CD4-positive, alpha-beta T cell (primary cell): ENCODE results near the gene UBE2E3. TPM values are rescaled to one million over a fixed set of nuclear protein-coding genes. Genes with fewer than 3 reads are reported as not detected.
A peak's percentile ranks its signal among the peaks of the same experiment; 100 is the strongest.

Experiments used
- ATAC-seq: fragments of 200-7000 bp; cut with Tn5 transposase; one replicate; pipeline ENCODE4 v1.10.0; 2022; ENCODE audit warnings: mild to moderate bottlenecking; ENCODE audit not compliant: poor library complexity
- CTCF ChIA-PET: fragments of 350-600 bp; sonication (Branson Sonifier 250); formaldehyde crosslinking; loops from one replicate; lab custom pipeline; 2021; ENCODE audit warnings: antibody characterized with exemption, inconsistent platforms; lab: Charles Lee
- POLR2A ChIA-PET: fragments of 350-600 bp; sonication (Branson Sonifier 250); formaldehyde crosslinking; loops from one replicate; lab custom pipeline; 2021; ENCODE audit warnings: antibody characterized with exemption, inconsistent platforms; lab: Charles Lee
- DNase-seq, 14 experiments: peaks; one replicate each; pipeline ENCODE4 v3.0.0-alpha.2; 2013 to 2020; ENCODE audit warnings: mixed read lengths in 2 of 14
- H3K27ac ChIP-seq, 2 donors: one replicate each; pipeline versions ENCODE4 v1.5.1 to v1.7.0; 2013; ENCODE audit warnings: low read length in 2 of 2, low read depth in 1 of 2, mild to moderate bottlenecking in 1 of 2
- H3K27me3 ChIP-seq, 2 experiments: 1 replicate in 1 of 2; 2 replicates in 1 of 2; pipeline versions ENCODE4 v1.6.1 to v1.7.0; 2013; ENCODE audit warnings: low read length in 2 of 2, control low read depth in 1 of 2, mild to moderate bottlenecking in 1 of 2, moderate library complexity in 1 of 2; ENCODE audit not compliant: insufficient read depth in 2 of 2, control insufficient read depth in 1 of 2
- H3K36me3 ChIP-seq: one replicate; pipeline ENCODE4 v1.6.1; 2013; ENCODE audit warnings: low read length, control low read depth; ENCODE audit not compliant: insufficient read depth
- H3K4me1 ChIP-seq: one replicate; pipeline ENCODE4 v1.6.1; 2013; ENCODE audit warnings: low read length, control low read depth; ENCODE audit not compliant: insufficient read depth
- H3K4me3 ChIP-seq: one replicate; pipeline ENCODE4 v1.5.1; 2013; ENCODE audit warnings: mild to moderate bottlenecking, low read length, moderate library complexity
- H3K9me3 ChIP-seq, 2 experiments: 1 replicate in 1 of 2; 2 replicates in 1 of 2; pipeline versions ENCODE4 v1.6.1 to v1.7.0; 2013; ENCODE audit warnings: low read length in 2 of 2, mild to moderate bottlenecking in 2 of 2, control low read depth in 1 of 2, moderate library complexity in 1 of 2; ENCODE audit not compliant: control insufficient read depth in 1 of 2, insufficient read depth in 1 of 2
- H3K27ac Mint-ChIP-seq: one replicate; pipeline ENCODE4 v1.8.0; 2020; ENCODE audit warnings: mixed read lengths
- H3K27me3 Mint-ChIP-seq: one replicate; pipeline ENCODE4 v1.8.0; 2021; ENCODE audit warnings: mixed read lengths
- H3K36me3 Mint-ChIP-seq: one replicate; pipeline ENCODE4 v1.8.0; 2021; ENCODE audit warnings: low read depth, mixed read lengths
- H3K4me1 Mint-ChIP-seq: one replicate; pipeline ENCODE4 v1.8.0; 2021; ENCODE audit warnings: low read depth, mixed read lengths
- H3K4me3 Mint-ChIP-seq: one replicate; pipeline ENCODE4 v1.8.0; 2020; ENCODE audit warnings: mild to moderate bottlenecking, mixed read lengths
- H3K9me3 Mint-ChIP-seq: one replicate; pipeline ENCODE4 v1.8.0; 2020; ENCODE audit warnings: mixed read lengths
- CTCF ChIP-seq: fragments of 200-600 bp; IDR thresholded peaks from one replicate; pipeline ENCODE4 v1.8.0; 2022; ENCODE audit warnings: antibody characterized with exemption, mild to moderate bottlenecking
- intact Hi-C, 2 experiments: fragments of 100-400 bp; cut with DNase I in 1 of 2; cut with micrococcal nuclease in 1 of 2; formaldehyde crosslinking; loops; one replicate each; pipeline versions ENCODE4 v1.15.1 to v1.9.0; 2023 to 2025; cut with DNase I, micrococcal nuclease
- total RNA-seq, 174 experiments: library from RNA in 2 of 174; stranded (reverse) in 2 of 174; gene quantifications; one replicate each; pipeline ENCODE4 v1.2.3 and lab custom pipeline; 2021 to 2026

Gene UBE2E3
- total RNA-seq, 2 experiments from 2014 or later = 20.5 TPM

- Histone ChIP-seq H3K27ac (no peak overlapping the region), H3K9me3 (no peaks in the 10 kb centered on the region), H3K27me3 (no peaks in the 10 kb centered on the region), H3K4me1 (peaks cover 17% of the 10 kb centered on the region), H3K36me3 (no peaks in the 10 kb centered on the region), H3K4me3 (peak overlapping the region; percentile 77)
- CTCF ChIA-PET = interaction anchor here (0.6 to 2.2 kb wide), 6 partner anchors 32 to 480 kb away, joined by 3 to 11 read pairs (median 4); no protein-coding TSS in a partner anchor
- intact Hi-C loops = loop anchor here (5.0 to 10.0 kb wide), 4 partner anchors 74 to 1734 kb away; partner anchors contain the start of genes DNAJC10 (in 1 of the 2) and ITGA4 (in 1 of the 2)
- ATAC-seq (peak; percentile 7), DNase-seq (peak in 8 of 14 experiments; percentile 3 to 60 (median 23))
- TF ChIP-seq CTCF = no peak
- POLR2A ChIA-PET = interaction anchor here (0.7 to 4.4 kb wide), 20 partner anchors 9 to 1735 kb away, joined by 3 to 30 read pairs (median 4); partner anchors contain the start of genes DNAJC10, ITGA4 and ITPRID2
- no peaks in the 10 kb centered on the region for H3K27me3 Mint-ChIP-seq
- peaks cover 57% of the 10 kb centered on the region for H3K4me1 Mint-ChIP-seq
- no peaks in the 10 kb centered on the region for H3K9me3 Mint-ChIP-seq
- H3K4me3 Mint-ChIP-seq = peak overlapping the region; percentile 93
- H3K36me3 Mint-ChIP-seq = peaks cover 37% of the 10 kb centered on the region
- peak overlapping the region; percentile 89 for H3K27ac Mint-ChIP-seq
Measured at GRCh38 chr2:180980943-180981911, 822 bp downstream of the UBE2E3 start.

- DNase-seq = peak in 7 of 14 experiments; percentile 2 to 68 (median 37)
- Mint-ChIP-seq H3K9me3 (no peaks in the 10 kb centered on the region), H3K36me3 (peaks cover 41% of the 10 kb centered on the region), H3K27ac (no peak overlapping the region), H3K4me1 (peaks cover 63% of the 10 kb centered on the region), H3K4me3 (peak overlapping the region; percentile 45), H3K27me3 (no peaks in the 10 kb centered on the region)
- Histone ChIP-seq H3K4me1 (peaks cover 17% of the 10 kb centered on the region), H3K27ac (no peak overlapping the region), H3K9me3 (no peaks in the 10 kb centered on the region), H3K4me3 (no peak overlapping the region), H3K27me3 (no peaks in the 10 kb centered on the region), H3K36me3 (no peaks in the 10 kb centered on the region)
- POLR2A ChIA-PET = interaction anchor here (0.6 to 0.8 kb wide), 3 partner anchors 9 to 501 kb away, joined by 3 read pairs; no protein-coding TSS in a partner anchor
- intact Hi-C loops = loop anchor here (5.0 to 10.0 kb wide), 4 partner anchors 71 to 1731 kb away; partner anchors contain the start of genes DNAJC10 (in 1 of the 2) and ITGA4 (in 1 of the 2)
- TF ChIP-seq CTCF = peak; percentile 63
- peak; percentile 53 for ATAC-seq
- CTCF ChIA-PET = interaction anchor here (0.8 to 1.2 kb wide), 2 partner anchors 18 to 23 kb away, joined by 3 to 4 read pairs; no protein-coding TSS in a partner anchor
Measured at GRCh38 chr2:180983468-180984242, 3.2 kb downstream of the UBE2E3 start.
